Stimulated activated CD4-positive, alpha-beta T cell treated with anti-CD3 and anti-CD28 coated beads, TNF-alpha, amount 100 ng/mL, for 4 hours (primary cell): ENCODE data around the gene GFOD1.
"Not testable (repeated sequence)": the region's sequence is repeated elsewhere in the genome, so short reads cannot be mapped to it uniquely, and the experiment has no call there.

ENCODE experiments used
- DNase-seq, 3 experiments: peaks; one replicate each; pipeline ENCODE4 v3.0.0-alpha.2; 2020; ENCODE audit warnings: low read depth in 3 of 3

Gene GFOD1

DNA sequence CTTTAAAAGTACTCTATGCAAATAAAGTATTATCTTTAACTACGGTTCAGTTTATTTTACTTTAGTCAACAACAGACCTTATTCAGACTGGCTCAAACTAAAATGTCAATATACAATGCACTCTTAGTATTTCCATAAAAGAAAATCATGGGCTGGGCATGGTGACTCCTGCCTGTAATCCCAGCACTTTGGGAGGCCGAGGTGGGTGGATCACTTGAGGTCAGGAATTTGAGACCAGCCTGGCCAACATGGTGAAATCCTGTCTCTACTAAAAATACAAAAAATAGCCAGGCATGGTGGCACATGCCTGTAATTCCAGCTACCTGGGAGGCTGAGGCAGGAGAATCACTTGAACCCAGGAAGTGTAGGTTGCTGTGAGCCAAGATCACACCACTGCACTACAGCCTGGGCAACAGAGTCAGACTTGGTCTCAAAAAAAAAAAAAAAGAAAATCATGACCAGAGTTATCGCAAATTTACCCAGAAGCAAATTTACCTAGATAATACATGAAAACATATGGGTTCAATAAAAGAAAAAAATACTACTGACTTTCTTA lies 161.3 kb downstream of the GFOD1 start:
- DNase-seq, result not testable (repeated sequence)

DNA sequence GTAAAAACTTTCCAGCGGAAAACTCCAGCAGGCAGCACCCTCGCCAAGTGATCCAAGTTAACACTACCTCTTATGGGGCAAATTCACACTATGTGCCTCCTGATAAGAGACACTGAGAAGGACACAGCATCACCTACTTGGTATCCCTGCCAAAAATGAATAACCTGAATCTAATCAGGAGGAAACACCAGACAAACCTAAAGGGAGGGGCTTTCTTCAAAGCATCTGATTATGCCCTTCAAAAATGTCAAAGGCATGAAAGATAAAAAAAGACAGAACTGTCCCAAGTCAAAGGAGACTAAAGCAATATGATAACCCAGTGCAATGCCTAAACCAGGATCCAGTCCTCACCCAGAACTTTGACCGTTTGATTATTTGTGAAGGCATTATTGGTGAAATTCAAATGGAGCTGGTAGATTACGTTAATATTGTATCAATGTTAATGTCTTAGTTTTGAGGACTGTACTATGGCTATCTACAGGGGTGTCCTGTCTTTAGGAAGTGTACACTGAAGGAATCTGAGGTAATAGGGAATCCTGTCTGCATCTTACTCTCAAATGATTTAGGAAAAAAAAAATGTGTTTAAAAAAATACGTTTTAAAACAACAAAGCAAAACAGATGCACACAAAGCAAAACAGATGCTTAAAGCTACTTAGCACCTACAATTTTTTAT lies 167.4 kb downstream of the GFOD1 start:
- DNase-seq, result no peak

DNA sequence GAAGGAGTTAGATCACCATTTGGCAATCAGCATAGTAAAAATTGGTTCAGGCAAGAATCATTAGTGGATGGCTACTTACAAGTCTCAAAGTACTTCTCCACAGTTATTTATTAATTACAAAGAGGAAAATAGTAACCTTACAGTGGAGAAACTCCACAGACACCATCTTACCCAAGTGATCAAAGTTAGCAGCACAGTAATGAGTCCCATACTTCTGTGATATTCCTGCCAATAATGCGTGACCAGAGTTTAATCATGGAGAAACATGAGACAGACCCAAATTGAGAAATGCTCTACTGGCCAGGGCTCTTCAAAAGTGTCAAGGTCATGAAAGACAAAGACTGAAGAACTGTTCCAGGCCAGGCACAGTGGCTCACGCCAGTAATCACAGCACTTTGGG lies 168.6 kb downstream of the GFOD1 start:
- no peak for DNase-seq

DNA sequence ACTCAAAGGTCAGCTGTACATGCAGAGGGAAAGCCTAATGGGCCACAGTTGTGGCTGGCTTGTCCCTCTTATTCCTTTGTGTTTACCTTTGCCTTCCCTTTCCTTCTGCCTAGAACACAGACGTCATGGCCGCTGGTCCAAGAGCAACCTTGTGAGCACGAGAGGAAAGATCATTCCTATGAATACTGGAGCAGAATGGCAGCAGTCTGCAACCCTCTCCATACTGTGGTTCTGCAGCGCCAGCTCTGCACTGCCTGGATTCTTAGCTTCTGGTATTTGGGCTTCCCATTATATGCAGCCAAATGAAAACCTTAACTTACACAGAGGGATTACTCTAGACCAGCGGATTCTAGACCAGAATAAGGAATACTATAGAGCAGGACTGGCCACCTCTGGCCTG lies 171.5 kb downstream of the GFOD1 start:
- no peak for DNase-seq

DNA sequence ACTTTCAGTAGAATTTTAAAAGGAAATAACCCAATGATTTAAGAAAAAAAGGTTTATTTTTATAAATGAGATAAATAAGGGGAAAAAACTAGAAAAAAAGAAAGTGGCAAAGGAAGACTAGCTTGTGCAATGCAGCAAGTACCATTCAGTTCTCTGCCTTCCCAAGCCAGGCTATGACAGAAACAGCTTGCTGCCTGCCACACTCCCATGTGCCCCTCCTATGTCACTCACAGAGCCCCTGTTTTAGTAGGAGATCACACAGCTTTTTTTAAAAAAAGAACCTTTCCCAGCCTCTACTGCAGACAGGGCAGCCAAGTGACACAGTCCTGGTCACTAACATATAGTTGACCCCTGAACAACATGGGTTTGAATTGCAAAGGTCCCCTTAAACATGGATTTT lies 172.6 kb downstream of the GFOD1 start:
- DNase-seq, result no peak

DNA sequence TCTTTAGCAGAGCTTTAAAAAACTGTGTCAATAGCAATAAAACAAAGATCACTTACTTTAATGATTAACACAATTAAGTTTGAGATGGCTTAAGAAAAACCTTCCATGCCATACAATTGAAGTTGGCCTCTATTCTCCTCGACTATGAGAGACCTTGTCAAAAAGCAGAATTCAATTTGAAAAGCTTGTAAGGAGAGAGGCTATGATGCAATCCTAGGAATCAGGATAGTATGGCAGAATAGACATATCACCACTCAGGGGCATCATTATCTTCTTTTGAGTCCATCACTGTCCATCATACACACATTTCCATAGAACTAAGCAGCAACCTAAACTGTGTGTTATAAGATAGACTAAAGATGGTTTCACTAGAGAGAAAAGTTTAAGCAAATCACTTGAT lies 176.2 kb downstream of the GFOD1 start:
- no peak for DNase-seq

DNA sequence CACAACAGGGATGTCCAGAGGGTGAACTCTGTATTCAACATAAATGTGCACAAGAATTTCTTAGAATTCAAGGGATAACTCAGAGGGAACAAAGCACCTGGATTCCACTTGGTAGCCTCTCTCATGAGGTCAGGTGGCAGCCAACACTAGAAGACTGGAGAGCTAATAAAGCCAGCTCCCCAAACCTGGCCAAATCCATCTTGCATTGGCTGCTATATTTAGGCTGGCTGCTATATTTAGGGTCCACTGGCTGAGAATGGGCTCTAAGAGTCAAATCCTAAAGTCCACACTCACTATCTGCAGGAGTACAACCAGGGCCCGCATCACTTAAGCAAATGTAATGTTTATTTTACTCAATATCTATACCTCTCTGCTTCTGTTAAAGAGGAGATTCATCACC lies 179.1 kb downstream of the GFOD1 start:
- DNase-seq, result no peak
